Astrocyte (in vitro differentiated cells and primary cell): Measurements from ENCODE around the gene PARL.

Experiments
- EZH2 ChIP-seq: IDR thresholded peaks from 2 replicates; pipeline ENCODE4 v1.6.1; 2012; ENCODE audit warnings: mild to moderate bottlenecking, low read length, inconsistent platforms; ENCODE audit not compliant: insufficient read depth
- TF ChIP-seq, protein P1 (sequence below): IDR thresholded peaks from 2 replicates; pipeline ENCODE4 v1.5.1; 2011; ENCODE audit warnings: low read depth, mild to moderate bottlenecking, inconsistent platforms, low read length, moderate library complexity; ENCODE audit not compliant: insufficient read depth

DNA sequence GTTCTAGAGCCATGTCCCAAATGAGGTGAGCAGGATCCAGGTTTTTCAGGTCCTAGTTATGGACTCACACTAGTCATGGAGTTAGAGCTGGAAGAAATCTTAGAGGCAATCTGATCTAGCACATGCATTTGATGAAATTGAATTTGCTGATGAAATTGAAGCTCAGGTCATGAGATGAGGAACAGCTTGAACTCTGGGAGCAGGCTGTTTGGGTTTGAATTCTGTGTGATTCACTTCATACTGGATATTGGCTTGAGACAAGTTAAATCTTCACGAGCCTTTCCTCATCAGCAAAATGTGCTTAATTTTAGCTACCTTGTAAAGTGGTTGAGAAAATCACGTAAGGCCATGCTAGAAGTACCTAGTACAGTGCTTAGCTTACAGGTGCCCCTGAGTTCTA is 33.5 kb upstream of the PARL start:
- TF ChIP-seq, protein P1, sequence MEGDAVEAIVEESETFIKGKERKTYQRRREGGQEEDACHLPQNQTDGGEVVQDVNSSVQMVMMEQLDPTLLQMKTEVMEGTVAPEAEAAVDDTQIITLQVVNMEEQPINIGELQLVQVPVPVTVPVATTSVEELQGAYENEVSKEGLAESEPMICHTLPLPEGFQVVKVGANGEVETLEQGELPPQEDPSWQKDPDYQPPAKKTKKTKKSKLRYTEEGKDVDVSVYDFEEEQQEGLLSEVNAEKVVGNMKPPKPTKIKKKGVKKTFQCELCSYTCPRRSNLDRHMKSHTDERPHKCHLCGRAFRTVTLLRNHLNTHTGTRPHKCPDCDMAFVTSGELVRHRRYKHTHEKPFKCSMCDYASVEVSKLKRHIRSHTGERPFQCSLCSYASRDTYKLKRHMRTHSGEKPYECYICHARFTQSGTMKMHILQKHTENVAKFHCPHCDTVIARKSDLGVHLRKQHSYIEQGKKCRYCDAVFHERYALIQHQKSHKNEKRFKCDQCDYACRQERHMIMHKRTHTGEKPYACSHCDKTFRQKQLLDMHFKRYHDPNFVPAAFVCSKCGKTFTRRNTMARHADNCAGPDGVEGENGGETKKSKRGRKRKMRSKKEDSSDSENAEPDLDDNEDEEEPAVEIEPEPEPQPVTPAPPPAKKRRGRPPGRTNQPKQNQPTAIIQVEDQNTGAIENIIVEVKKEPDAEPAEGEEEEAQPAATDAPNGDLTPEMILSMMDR = no peak
- no peak for TF ChIP-seq EZH2
